OCI-LY3 (cell line): ENCODE data around the gene IL17RA.

ENCODE experiments used
- CTCF ChIP-seq: fragments of 200-600, 300-600 bp; sonication (generic); IDR thresholded peaks from 2 replicates; pipeline ENCODE4 v1.5.1; 2014; ENCODE audit warnings: antibody characterized with exemption, low read length, low read depth
- EZH2phosphoT487 ChIP-seq: fragments of 200-600 bp; shearing (Covaris generic); IDR thresholded peaks from 2 replicates; pipeline ENCODE4 v1.6.1; 2018; ENCODE audit warnings: antibody characterized with exemption, mixed run types, low read depth

- TF ChIP-seq CTCF (no peak), EZH2phosphoT487 (no peak)
Observed at GRCh38 chr22:17103351-17103750, 18.6 kb downstream of the IL17RA start.
